Common myeloid progenitor, CD34-positive (primary cell): Measurements from ENCODE around the gene MPND.

Source experiments
- CTCF ChIA-PET: fragments of 350-600 bp; sonication (Branson Sonifier 250); formaldehyde crosslinking; loops from one replicate; lab custom pipeline; 2021; ENCODE audit warnings: antibody characterized with exemption; lab: Charles Lee
- POLR2A ChIA-PET: fragments of 350-600 bp; sonication (Branson Sonifier 250); formaldehyde crosslinking; loops from one replicate; lab custom pipeline; 2021; ENCODE audit warnings: antibody characterized with exemption; lab: Charles Lee
- DNase-seq, 3 donors: peaks; one replicate each; pipeline versions ENCODE4 v3.0.0 to v3.0.0-alpha.2; 2013
- H3K27ac ChIP-seq, 2 experiments: 1 replicate in 1 of 2; 2 replicates in 1 of 2; pipeline ENCODE4 v1.7.0; 2013; ENCODE audit warnings: inconsistent platforms in 2 of 2, low read length in 2 of 2, mild to moderate bottlenecking in 2 of 2, low read depth in 1 of 2, moderate library complexity in 1 of 2; ENCODE audit not compliant: severe bottlenecking in 2 of 2, insufficient read depth in 1 of 2, poor library complexity in 1 of 2
- H3K27me3 ChIP-seq, 5 experiments: replicated peaks in 2 of 5; 1 replicate in 3 of 5; 2 replicates in 2 of 5; pipeline versions ENCODE4 v1.6.1 to v1.7.0; 2013; ENCODE audit warnings: low read length in 4 of 5, mild to moderate bottlenecking in 2 of 5, moderate library complexity in 2 of 5, inconsistent platforms in 1 of 5; ENCODE audit not compliant: insufficient read depth in 5 of 5, control insufficient read depth in 4 of 5
- H3K36me3 ChIP-seq, 4 experiments: 1 replicate in 2 of 4; 2 replicates in 2 of 4; pipeline versions ENCODE4 v1.6.1 to v1.7.0; 2013; ENCODE audit warnings: low read length in 3 of 4, control low read depth in 1 of 4, mild to moderate bottlenecking in 1 of 4; ENCODE audit not compliant: control insufficient read depth in 4 of 4, insufficient read depth in 4 of 4
- H3K4me1 ChIP-seq, 4 experiments: 1 replicate in 3 of 4; 2 replicates in 1 of 4; pipeline versions ENCODE4 v1.6.1 to v1.7.1; 2013; ENCODE audit warnings: low read length in 3 of 4, mild to moderate bottlenecking in 3 of 4, control low read depth in 1 of 4, inconsistent platforms in 1 of 4, moderate library complexity in 1 of 4; ENCODE audit not compliant: control insufficient read depth in 4 of 4, insufficient read depth in 4 of 4; ENCODE audit errors: control extremely low read depth in 1 of 4
- H3K4me3 ChIP-seq, 7 experiments: 1 replicate in 4 of 7; 2 replicates in 3 of 7; pipeline versions ENCODE4 v1.5.1 to v1.7.0; 2013; ENCODE audit warnings: mild to moderate bottlenecking in 7 of 7, low read length in 6 of 7, moderate library complexity in 6 of 7, inconsistent platforms in 2 of 7, low read depth in 2 of 7, control low read depth in 1 of 7; ENCODE audit not compliant: insufficient read depth in 4 of 7, control insufficient read depth in 1 of 7; ENCODE audit errors: extremely low read depth in 1 of 7
- H3K9me3 ChIP-seq, 5 experiments: 1 replicate in 4 of 5; 2 replicates in 1 of 5; pipeline versions ENCODE4 v1.6.1 to v1.7.1; 2013; ENCODE audit warnings: low read length in 4 of 5, mild to moderate bottlenecking in 2 of 5, inconsistent platforms in 1 of 5, low read depth in 1 of 5, moderate library complexity in 1 of 5; ENCODE audit not compliant: control insufficient read depth in 4 of 5, insufficient read depth in 2 of 5; ENCODE audit errors: control extremely low read depth in 1 of 5
- WGBS: methylation state at CpG from one replicate; pipeline ENCODE4 v1.1.5; 2013; ENCODE audit not compliant: insufficient coverage; 5-methylcytosine and 5-hydroxymethylcytosine counted together

MPND gene

DNA sequence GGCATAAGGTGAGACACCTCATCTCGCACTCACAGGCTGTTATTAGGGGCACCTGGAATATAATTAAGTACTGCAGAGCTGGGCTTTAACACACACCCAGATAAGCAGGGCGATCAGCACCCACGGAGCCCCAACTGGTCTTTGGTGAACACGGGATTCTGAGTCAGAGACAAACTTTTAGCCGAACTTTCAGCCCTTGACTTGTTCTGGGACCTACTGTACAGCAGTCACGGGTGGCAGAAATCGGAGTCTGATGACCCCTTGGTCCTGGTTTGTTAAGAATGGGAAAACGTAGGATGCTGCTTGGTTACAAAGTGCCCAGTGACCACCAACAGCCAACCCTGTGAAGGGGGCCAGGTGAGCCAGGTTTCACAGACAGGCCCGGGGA lies 47.9 kb downstream of the MPND start:
- Histone ChIP-seq H3K9me3 (no peaks in the 10 kb centered on the region), H3K4me1 (peaks cover 0 to 34% (median 21%) of the 10 kb centered on the region in 4 experiments), H3K27ac (peak overlapping the region in 1 of 2 experiments; percentile 49), H3K27me3 (no peaks in the 10 kb centered on the region), H3K36me3 (peaks cover 7 to 43% (median 13%) of the 10 kb centered on the region in 4 experiments), H3K4me3 (no peak overlapping the region)
- no peak for DNase-seq
- POLR2A ChIA-PET, result interaction anchor here (0.8 to 1.8 kb wide), 2 partner anchors 10 to 124 kb away, joined by 3 to 6 read pairs; no protein-coding TSS in a partner anchor
- WGBS, result 89% methylated on average over 8 of the region's 9 CpGs
- CTCF ChIA-PET, result interaction anchor here (1.0 to 6.2 kb wide), 8 partner anchors 8 to 39 kb away, joined by 3 to 22 read pairs (median 5); partner anchors contain the start of genes CHAF1A and SH3GL1

DNA sequence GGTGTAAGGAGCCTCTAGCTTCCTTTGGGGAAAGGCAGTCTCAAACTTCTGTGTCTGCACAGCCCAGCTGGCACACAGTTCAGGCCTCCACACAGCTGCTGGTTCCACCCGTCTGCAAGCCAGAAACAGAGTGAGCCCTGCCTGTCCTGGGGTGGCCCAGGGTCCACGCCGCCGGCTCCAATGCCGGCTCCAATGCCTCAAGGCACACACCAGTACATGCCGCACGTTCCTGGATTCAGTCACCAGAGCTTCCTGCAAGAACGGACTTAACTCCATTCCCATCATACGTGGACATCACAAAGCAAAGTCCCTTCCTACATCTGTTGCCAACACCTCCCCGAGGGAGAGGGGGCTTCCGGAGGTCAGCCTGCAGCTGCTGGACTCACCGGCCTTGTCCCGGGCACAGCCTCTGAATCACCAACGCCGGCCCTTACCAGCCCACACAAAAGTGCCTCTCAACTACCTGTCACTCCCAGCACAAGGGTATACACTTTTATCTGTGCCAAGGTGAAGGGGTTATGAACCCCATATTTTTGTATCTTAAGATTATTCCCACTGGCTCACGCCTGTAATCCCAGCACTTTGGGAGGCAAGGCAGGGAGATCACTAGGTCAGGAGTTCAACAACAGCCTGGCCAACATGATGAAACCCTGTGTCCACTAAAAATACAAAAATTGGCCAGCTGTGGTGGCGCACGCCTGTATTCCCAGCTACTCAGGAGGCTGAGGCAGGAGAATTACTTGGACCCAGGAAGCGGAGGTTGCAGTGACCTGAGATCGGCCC lies 48.5 kb downstream of the MPND start:
- POLR2A ChIA-PET, result interaction anchor here (1.8 kb wide), 1 partner anchor 11 kb away, joined by 6 read pairs; no protein-coding TSS in a partner anchor
- H3K36me3 ChIP-seq, result peaks cover 7 to 46% (median 14%) of the 10 kb centered on the region in 4 experiments
- DNase-seq, result no peak

DNA sequence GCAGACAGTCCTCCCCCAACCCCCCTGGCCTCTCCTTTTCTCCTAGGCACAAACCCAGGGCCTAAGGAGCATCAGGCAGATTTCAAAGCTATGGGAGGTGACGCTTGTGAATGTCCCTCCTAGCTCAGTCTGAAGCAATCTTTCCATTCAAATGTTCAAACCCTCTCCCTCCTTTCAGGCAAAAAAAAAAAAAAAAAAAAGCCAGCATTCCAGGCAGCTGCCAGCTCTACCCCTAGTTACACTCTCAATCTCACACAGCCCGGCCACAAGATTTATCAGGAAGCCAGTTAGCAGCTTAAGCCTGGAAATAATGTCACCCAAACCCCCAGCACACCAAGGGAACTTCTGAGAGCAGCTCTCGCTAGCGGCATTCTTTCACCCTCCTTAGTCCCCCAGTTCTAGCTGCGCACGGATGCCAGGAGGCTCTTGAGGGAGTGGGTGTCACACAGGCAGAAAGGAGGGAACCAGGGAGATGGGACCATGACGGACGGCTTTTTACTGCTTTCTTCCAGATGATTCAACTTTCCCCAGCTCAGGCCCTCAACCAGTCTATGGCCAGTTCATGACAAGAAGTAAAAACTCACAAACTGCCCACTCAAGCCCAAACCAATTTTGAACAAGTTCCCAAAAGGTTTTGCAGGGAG lies 50.7 kb downstream of the MPND start:
- CTCF ChIA-PET, result interaction anchor here (0.6 to 6.2 kb wide), 5 partner anchors 9 to 967 kb away, joined by 3 to 22 read pairs (median 4); no protein-coding TSS in a partner anchor
- peaks cover 0 to 40% (median 25%) of the 10 kb centered on the region in 4 experiments for H3K4me1 ChIP-seq
- H3K9me3 ChIP-seq, result no peaks in the 10 kb centered on the region
- no peaks in the 10 kb centered on the region for H3K27me3 ChIP-seq
- POLR2A ChIA-PET, result interaction anchor here (1.1 kb wide), 1 partner anchor 51 kb away, joined by 3 read pairs; no protein-coding TSS in a partner anchor
- H3K27ac ChIP-seq, result no peak overlapping the region
- DNase-seq, result no peak
- 95% methylated on average over 5 of the region's 8 CpGs for WGBS
- H3K36me3 ChIP-seq, result peaks cover 7 to 46% (median 14%) of the 10 kb centered on the region in 4 experiments
- H3K4me3 ChIP-seq, result no peak overlapping the region

More for the DNA sequence above, 48.5 kb downstream of the MPND start:
- no peak overlapping the region for H3K27ac ChIP-seq
- H3K9me3 ChIP-seq, result no peaks in the 10 kb centered on the region
- WGBS, result 100% methylated on average over 15 of the region's 20 CpGs
- no peaks in the 10 kb centered on the region for H3K27me3 ChIP-seq
- CTCF ChIA-PET, result interaction anchor here (1.0 to 6.2 kb wide), 5 partner anchors 9 to 25 kb away, joined by 3 to 22 read pairs (median 6); partner anchors contain the start of genes CHAF1A and SH3GL1
- peaks cover 0 to 34% (median 21%) of the 10 kb centered on the region in 4 experiments for H3K4me1 ChIP-seq
- no peak overlapping the region for H3K4me3 ChIP-seq

DNA sequence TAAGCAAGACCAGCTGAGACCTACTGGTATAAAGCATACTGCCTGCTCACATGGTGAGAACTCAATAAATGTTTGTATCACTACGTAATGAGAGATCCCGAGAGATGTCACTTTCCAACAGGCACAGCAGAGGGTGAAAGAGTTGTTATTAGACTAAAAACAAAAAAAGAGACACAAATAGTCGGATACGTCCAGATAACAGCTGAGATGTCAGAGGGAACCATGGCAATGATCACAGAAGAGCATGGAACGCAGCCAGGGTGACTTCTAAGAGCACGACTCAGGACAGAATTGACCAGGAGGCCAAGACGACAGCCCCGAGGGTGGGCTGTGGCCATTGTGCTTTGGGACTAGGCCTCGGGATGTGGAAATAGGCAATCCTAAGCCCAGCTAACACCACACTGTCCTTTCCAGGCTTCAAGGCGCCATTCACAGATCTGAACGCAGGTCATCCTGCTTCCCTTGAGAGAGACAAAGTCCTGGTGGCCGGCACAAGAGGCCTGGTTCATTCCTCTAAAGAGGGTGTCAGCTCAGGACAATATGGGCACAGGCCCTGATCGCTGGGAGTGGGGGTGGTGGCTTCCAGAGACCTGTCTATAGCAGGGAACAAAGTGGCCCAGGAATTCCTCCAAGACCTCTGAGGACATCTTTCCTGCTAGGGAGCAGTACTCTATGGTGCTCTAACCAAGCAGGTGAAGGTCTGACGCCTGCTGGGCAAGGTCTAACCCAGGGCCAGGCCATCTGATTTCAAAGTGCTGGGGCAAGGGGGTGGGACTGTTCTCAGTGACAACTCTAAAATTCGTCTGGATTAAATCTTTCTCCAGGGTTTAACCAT lies 53.8 kb downstream of the MPND start:
- DNase-seq, result no peak
- Histone ChIP-seq H3K27ac (no peak overlapping the region), H3K9me3 (no peaks in the 10 kb centered on the region), H3K4me1 (peaks cover 5 to 31% (median 24%) of the 10 kb centered on the region in 4 experiments), H3K36me3 (peaks cover 7 to 30% (median 12%) of the 10 kb centered on the region in 4 experiments), H3K27me3 (no peaks in the 10 kb centered on the region), H3K4me3 (no peak overlapping the region)
- 97% methylated on average over 14 of the region's 15 CpGs for WGBS
- POLR2A ChIA-PET, result interaction anchor here (0.6 kb wide), 1 partner anchor 53 kb away, joined by 4 read pairs; no protein-coding TSS in a partner anchor
- CTCF ChIA-PET, result interaction anchor here (0.7 to 1.7 kb wide), 3 partner anchors 20 to 1338 kb away, joined by 3 to 6 read pairs (median 3); no protein-coding TSS in a partner anchor

DNA sequence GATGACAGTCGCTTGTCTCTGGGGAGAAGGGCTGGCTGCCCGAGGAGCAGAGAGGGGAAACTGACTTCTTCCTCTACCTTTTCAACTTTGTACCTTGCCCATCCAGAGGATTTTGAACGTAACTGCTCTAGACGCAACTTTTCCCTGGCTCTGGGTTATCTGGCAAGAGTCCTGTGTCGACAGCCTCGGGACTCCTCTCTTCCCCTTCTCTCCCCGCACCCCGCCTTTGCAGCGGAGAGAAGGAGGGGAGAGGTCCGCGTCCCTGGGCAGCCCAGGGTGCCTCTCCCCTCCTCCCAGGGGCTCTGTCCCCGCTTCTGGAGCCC lies 56.4 kb downstream of the MPND start:
- ChIA-PET POLR2A (interaction anchor here (0.8 to 1.0 kb wide), 5 partner anchors 9 to 72 kb away, joined by 3 to 6 read pairs (median 4); no protein-coding TSS in a partner anchor), CTCF (interaction anchor here (0.6 to 2.9 kb wide), 9 partner anchors 8 to 59 kb away, joined by 3 to 23 read pairs (median 4); no protein-coding TSS in a partner anchor)
- DNase-seq, result peak; percentile 28 to 62 (median 58)
- Histone ChIP-seq H3K27me3 (no peaks in the 10 kb centered on the region), H3K9me3 (no peaks in the 10 kb centered on the region), H3K4me1 (peaks cover 8 to 45% (median 37%) of the 10 kb centered on the region in 4 experiments), H3K4me3 (peak overlapping the region; percentile 67 to 93 (median 85)), H3K27ac (peak overlapping the region; percentile 86 to 96), H3K36me3 (peaks cover 4 to 25% (median 10%) of the 10 kb centered on the region in 4 experiments)
- WGBS, result 5% methylated on average over 4 of the region's 12 CpGs
